ENCODE measurements around the gene KRT73. TPM values are rescaled to one million over a fixed set of nuclear protein-coding genes. Genes with fewer than 3 reads are reported as not detected.

The KRT73 gene
- total RNA-seq, 3 donors from 2014 or later = not detected

DNA sequence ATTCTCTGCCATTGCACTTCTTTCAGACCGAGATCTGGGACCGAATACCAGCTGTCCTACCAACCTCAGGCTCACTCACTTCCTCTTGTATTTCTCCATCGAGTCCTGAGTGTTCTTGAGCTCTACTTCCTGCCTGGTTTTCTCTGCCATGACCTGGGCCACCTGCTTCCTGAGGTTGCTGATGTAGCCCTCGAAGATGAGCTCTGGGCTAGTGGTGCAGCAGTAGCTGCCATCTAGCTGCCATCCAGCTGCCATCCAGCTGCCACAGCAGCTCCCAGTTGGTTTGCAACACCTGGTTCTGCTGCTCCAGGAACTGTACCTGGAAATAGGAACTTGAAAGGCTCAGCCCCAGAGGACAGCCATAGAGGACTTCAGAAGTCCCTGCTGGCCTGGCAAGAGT is 15.0 kb upstream of the KRT73 start:
- peak in 1 of 2 donors; percentile 2 for DNase-seq (ENCODE audit: low spot score in 2 of 2)
- H3K36me3 ChIP-seq = no peaks in the 10 kb centered on the region
- TF ChIP-seq POLR2A (IDR thresholded peaks at IDR 0.05) = no peak
- no peak for TF ChIP-seq POLR2AphosphoS5 (IDR thresholded peaks at IDR 0.05)
- TF ChIP-seq, protein P1, sequence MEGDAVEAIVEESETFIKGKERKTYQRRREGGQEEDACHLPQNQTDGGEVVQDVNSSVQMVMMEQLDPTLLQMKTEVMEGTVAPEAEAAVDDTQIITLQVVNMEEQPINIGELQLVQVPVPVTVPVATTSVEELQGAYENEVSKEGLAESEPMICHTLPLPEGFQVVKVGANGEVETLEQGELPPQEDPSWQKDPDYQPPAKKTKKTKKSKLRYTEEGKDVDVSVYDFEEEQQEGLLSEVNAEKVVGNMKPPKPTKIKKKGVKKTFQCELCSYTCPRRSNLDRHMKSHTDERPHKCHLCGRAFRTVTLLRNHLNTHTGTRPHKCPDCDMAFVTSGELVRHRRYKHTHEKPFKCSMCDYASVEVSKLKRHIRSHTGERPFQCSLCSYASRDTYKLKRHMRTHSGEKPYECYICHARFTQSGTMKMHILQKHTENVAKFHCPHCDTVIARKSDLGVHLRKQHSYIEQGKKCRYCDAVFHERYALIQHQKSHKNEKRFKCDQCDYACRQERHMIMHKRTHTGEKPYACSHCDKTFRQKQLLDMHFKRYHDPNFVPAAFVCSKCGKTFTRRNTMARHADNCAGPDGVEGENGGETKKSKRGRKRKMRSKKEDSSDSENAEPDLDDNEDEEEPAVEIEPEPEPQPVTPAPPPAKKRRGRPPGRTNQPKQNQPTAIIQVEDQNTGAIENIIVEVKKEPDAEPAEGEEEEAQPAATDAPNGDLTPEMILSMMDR (IDR thresholded peaks at IDR 0.05) = no peak
- H3K27me3 ChIP-seq = no peaks in the 10 kb centered on the region
- H3K27ac ChIP-seq = no peak overlapping the region
- intact Hi-C loops (cut with DNase I; ENCODE audit: low total_unique reads) = no loop called here
- H3K4me1 ChIP-seq = no peaks in the 10 kb centered on the region
- H3K9me3 ChIP-seq = no peaks in the 10 kb centered on the region
- no peak overlapping the region for H3K4me3 ChIP-seq

DNA sequence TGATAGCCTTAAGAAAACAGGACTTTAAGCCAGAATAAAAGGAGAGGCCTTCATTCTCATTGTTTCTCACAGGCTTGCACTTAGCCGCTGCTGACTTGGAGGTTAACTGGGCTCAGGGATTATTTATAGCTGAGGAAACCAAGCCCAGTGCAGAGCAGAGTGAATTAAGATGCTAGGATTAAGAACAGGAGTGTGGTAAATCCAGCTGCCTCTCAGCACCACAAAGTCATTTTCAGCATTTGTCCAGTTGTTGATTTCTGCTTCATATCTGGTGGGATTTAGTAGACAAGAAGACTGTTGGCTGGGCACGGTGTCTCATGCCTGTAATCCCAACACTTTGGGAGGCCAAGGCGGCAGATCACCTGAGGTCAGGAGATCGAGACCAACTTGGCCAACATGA is 14.3 kb upstream of the KRT73 start:
- Histone ChIP-seq H3K9me3 (no peaks in the 10 kb centered on the region), H3K36me3 (no peaks in the 10 kb centered on the region), H3K27me3 (no peaks in the 10 kb centered on the region), H3K27ac (no peak overlapping the region), H3K4me3 (no peak overlapping the region), H3K4me1 (no peaks in the 10 kb centered on the region)
- TF ChIP-seq, protein P1 (IDR thresholded peaks at IDR 0.05) = no peak
- TF ChIP-seq POLR2AphosphoS5 (IDR thresholded peaks at IDR 0.05) (no peak), POLR2A (IDR thresholded peaks at IDR 0.05) (no peak)
- intact Hi-C loops (cut with DNase I; ENCODE audit: low total_unique reads) = no loop called here
- DNase-seq (ENCODE audit: low spot score in 2 of 2) = peak in 1 of 2 donors; percentile 3

DNA sequence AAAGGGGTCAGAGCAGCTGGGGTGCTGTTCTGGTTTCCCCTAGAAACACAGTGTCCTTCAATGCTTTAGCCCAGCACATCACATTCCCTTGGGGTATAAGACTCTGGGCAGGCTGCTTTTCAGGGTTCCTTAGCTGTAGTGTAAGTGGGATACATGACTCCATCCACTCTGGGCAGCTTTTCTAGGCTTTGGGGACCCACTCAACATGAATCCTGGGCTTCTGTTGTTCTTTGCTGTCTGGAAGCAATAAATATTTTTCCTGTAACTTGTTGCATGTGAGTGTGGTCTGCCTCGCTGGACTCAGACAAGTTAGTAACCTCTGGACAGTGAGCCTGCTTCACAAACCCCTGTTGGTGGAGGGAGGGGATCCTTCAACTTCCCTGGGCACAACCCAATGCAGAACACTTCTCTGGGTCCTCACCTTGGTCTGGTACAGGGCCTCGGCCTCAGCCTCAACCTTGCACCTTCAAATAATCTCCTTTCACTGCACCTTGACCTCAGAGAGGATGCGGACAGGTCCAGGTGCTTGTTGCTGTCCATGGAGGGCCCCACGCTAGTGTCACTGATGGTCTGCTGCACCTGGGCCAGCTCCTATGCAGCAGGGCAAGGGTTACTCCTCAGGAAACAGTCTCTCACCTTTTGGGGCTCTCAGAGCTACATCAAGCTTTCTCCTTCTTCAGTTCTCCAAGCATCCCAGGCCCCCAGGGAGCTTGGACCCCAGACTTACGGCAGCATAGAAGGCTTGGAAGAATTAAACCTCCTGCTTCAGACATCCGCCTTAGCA is 13.5 kb upstream of the KRT73 start:
- Histone ChIP-seq H3K36me3 (no peaks in the 10 kb centered on the region), H3K9me3 (no peaks in the 10 kb centered on the region), H3K4me1 (no peaks in the 10 kb centered on the region), H3K27me3 (no peaks in the 10 kb centered on the region), H3K4me3 (no peak overlapping the region), H3K27ac (no peak overlapping the region)
- intact Hi-C loops (cut with DNase I; ENCODE audit: low total_unique reads) = no loop called here
- TF ChIP-seq POLR2A (IDR thresholded peaks at IDR 0.05) (no peak), POLR2AphosphoS5 (IDR thresholded peaks at IDR 0.05) (no peak)
- TF ChIP-seq, protein P1 (IDR thresholded peaks at IDR 0.05) = no peak
- DNase-seq (ENCODE audit: low spot score in 2 of 2) = no peak

DNA sequence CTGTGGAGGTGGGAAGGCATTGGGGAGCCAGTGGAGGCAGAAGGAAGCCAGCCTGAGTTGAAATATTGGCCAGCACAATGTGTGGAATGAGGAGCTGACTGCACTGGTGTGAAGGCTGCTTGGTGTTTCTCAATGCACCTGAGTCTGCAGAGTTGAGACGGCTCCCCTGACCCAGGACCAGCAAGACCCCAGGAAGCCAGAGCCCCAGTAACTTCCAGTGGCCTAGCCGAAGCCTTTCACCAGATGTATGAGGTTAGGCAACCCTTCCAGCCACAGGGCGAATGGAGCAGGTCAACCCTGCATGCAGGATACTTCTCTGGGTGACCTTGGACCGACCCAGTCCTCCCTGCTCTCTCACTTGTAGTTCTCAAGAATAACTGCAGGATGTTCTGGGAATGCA is 12.9 kb upstream of the KRT73 start:
- peak in 1 of 2 donors; percentile 8 for DNase-seq (ENCODE audit: low spot score in 2 of 2)
- no peaks in the 10 kb centered on the region for H3K27me3 ChIP-seq
- H3K36me3 ChIP-seq = no peaks in the 10 kb centered on the region
- H3K9me3 ChIP-seq = no peaks in the 10 kb centered on the region
- no peak for TF ChIP-seq POLR2A (IDR thresholded peaks at IDR 0.05)
- no peak for TF ChIP-seq POLR2AphosphoS5 (IDR thresholded peaks at IDR 0.05)
- TF ChIP-seq, protein P1 (IDR thresholded peaks at IDR 0.05) = no peak
- intact Hi-C loops (cut with DNase I; ENCODE audit: low total_unique reads) = no loop called here
- no peak overlapping the region for H3K4me3 ChIP-seq
- no peak overlapping the region for H3K27ac ChIP-seq
- no peaks in the 10 kb centered on the region for H3K4me1 ChIP-seq

DNA sequence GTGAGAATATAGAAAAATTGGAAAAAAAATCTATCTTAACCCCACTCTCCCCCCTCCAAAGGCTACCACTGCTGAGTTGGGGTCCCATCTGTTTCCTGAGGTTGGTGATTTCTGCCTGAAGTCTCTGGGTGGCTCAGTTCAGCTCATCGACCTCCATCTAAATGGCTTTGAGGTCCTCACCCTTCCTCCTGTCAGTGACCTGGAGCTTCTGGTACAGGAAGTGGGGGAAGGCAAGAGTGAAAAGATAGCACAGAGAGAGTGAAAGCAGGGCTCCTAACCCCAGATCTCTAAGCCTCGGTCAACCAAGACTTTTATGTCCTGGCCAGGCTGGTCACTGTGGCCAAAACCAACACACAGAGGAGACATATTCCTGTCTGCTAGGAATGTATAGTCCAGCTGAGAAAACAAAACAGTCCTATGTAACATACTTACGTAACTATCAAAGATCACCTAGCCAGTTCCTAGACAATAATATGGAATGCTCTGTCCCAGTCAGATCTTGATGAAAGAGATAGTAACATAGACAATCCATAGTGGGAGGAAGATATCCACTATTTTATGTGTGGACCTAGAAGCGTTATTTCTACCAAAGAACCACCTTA is 12.3 kb upstream of the KRT73 start:
- no peaks in the 10 kb centered on the region for H3K9me3 ChIP-seq
- H3K27ac ChIP-seq = no peak overlapping the region
- H3K27me3 ChIP-seq = no peaks in the 10 kb centered on the region
- H3K4me1 ChIP-seq = no peaks in the 10 kb centered on the region
- intact Hi-C loops (cut with DNase I; ENCODE audit: low total_unique reads) = no loop called here
- H3K36me3 ChIP-seq = no peaks in the 10 kb centered on the region
- no peak for DNase-seq (ENCODE audit: low spot score in 2 of 2)
- H3K4me3 ChIP-seq = no peak overlapping the region
- TF ChIP-seq, protein P1 (IDR thresholded peaks at IDR 0.05) = no peak
- TF ChIP-seq POLR2AphosphoS5 (IDR thresholded peaks at IDR 0.05) = no peak
- TF ChIP-seq POLR2A (IDR thresholded peaks at IDR 0.05) = no peak
